ENCODE data around the gene KIF5C.

Gene KIF5C

GRCh38 chr2:148935791-148936190 is 60.8 kb downstream of the KIF5C start:
- no peak overlapping the region for H3K27ac ChIP-seq (ENCODE audit: extremely low read depth, low read depth, low read length)
- no peaks in the 10 kb centered on the region for H3K9me3 ChIP-seq (ENCODE audit: control insufficient read depth, insufficient read depth, low read depth, low read length)
- H3K36me3 ChIP-seq (ENCODE audit: control insufficient read depth in 2 of 2, insufficient read depth in 1 of 2, low read length in 2 of 2) = peaks cover 0 to 51% of the 10 kb centered on the region in 2 experiments; a peak in 2 of 3 replicates
- CTCF ChIA-PET = interaction anchor here (0.8 to 1.3 kb wide), 2 partner anchors 8 to 15 kb away, joined by 3 to 4 read pairs; no protein-coding TSS in a partner anchor
- no peak overlapping the region for H3K4me3 ChIP-seq (ENCODE audit: low read depth, low read length)
- POLR2A ChIA-PET = no interaction called here
- no peaks in the 10 kb centered on the region for H3K4me1 ChIP-seq (ENCODE audit: control insufficient read depth, insufficient read depth, low read length)
- TF ChIP-seq BCL11A (tag by site-specific recombination; IDR thresholded peaks at IDR 0.05; ENCODE audit: low read depth) = no peak
- no peak for TF ChIP-seq WT1 (tag by site-specific recombination; IDR thresholded peaks at IDR 0.05)
- no peak for TF ChIP-seq PRDM2 (tag by site-specific recombination; IDR thresholded peaks at IDR 0.05; ENCODE audit: borderline replicate concordance)
- no peak for TF ChIP-seq ZNF211 (tag by site-specific recombination; IDR thresholded peaks at IDR 0.05; ENCODE audit: low read depth)
- no peak for TF ChIP-seq ZNF398 (tag by site-specific recombination; IDR thresholded peaks at IDR 0.05)
- no peak for TF ChIP-seq ZNF449 (tag by site-specific recombination; IDR thresholded peaks at IDR 0.05)
- no peak for TF ChIP-seq ZNF639 (tag by site-specific recombination; IDR thresholded peaks at IDR 0.05)
- TF ChIP-seq ZNF514 (tag by site-specific recombination; IDR thresholded peaks at IDR 0.05) = no peak
- no peak for TF ChIP-seq SP2 (tag by site-specific recombination; IDR thresholded peaks at IDR 0.05)
- no peak for TF ChIP-seq ZNF157 (tag by site-specific recombination; IDR thresholded peaks at IDR 0.05)
- no peak for TF ChIP-seq TRIM28 (IDR thresholded peaks at IDR 0.05; ENCODE audit: borderline replicate concordance, low read length)
- TF ChIP-seq GLIS1 (tag by site-specific recombination; IDR thresholded peaks at IDR 0.05) = no peak
- TF ChIP-seq ZNF133 (tag by site-specific recombination; IDR thresholded peaks at IDR 0.05) = no peak
- no peak for TF ChIP-seq ZNF266 (tag by site-specific recombination; IDR thresholded peaks at IDR 0.05; ENCODE audit: low read depth)
- TF ChIP-seq ZNF510 (tag by site-specific recombination; IDR thresholded peaks at IDR 0.05; ENCODE audit: insufficient replicate concordance) = no peak
- TF ChIP-seq ZNF473 (tag by site-specific recombination; IDR thresholded peaks at IDR 0.05) = no peak
- no peak for TF ChIP-seq ZNF585B (tag by site-specific recombination; IDR thresholded peaks at IDR 0.05)
- TF ChIP-seq ZSCAN30 (tag by site-specific recombination; IDR thresholded peaks at IDR 0.05) = no peak
